H1 (cell line): ENCODE data around the gene PRSS8. TPM values are rescaled to one million over a fixed set of nuclear protein-coding genes. Genes with fewer than 3 reads are reported as not detected.

Experiments
- ASH2L ChIP-seq: fragments of 200-600, 300-600 bp; sonication (generic); IDR thresholded peaks from one replicate; pipeline ENCODE4 v1.7.1; 2017; ENCODE audit warnings: low read length
- CHD2 ChIP-seq: IDR thresholded peaks from 2 replicates; pipeline ENCODE4 v1.6.1; 2012; ENCODE audit warnings: low read length, improper control_type of control experiment
- CTBP2 ChIP-seq: IDR thresholded peaks from 2 replicates; pipeline ENCODE4 v1.7.0; 2011; ENCODE audit warnings: borderline replicate concordance, mild to moderate bottlenecking, moderate library complexity, mixed read lengths, low read length; ENCODE audit not compliant: insufficient read depth, insufficient read length
- FOSL1 ChIP-seq: IDR thresholded peaks from 2 replicates; pipeline ENCODE4 v1.6.1; 2011; ENCODE audit warnings: mild to moderate bottlenecking, low read depth, low read length, moderate library complexity; ENCODE audit not compliant: insufficient read depth
- JUN ChIP-seq: IDR thresholded peaks from 2 replicates; pipeline ENCODE4 v1.6.1; 2011; ENCODE audit warnings: low read depth, mild to moderate bottlenecking, improper control_type of control experiment, low read length
- MAFK ChIP-seq: IDR thresholded peaks from 2 replicates; pipeline ENCODE4 v1.6.1; 2012; ENCODE audit warnings: low read depth, mild to moderate bottlenecking, improper control_type of control experiment, low read length
- MAX ChIP-seq: IDR thresholded peaks from 2 replicates; pipeline ENCODE4 v1.6.1; 2012; ENCODE audit warnings: inconsistent platforms
- NRF1 ChIP-seq: IDR thresholded peaks from 2 replicates; pipeline ENCODE4 v1.6.1; 2011; ENCODE audit warnings: mild to moderate bottlenecking, low read depth, low read length, improper control_type of control experiment
- RFX5 ChIP-seq: IDR thresholded peaks from 2 replicates; pipeline ENCODE4 v1.6.1; 2011; ENCODE audit warnings: low read depth, low read length, improper control_type of control experiment, borderline replicate concordance
- SIN3A ChIP-seq, 2 experiments: IDR thresholded peaks in 1 of 2; conservative IDR thresholded peaks in 1 of 2; 2 replicates each; pipeline ENCODE4 v1.6.1; 2011 to 2012; ENCODE audit warnings: low read length in 2 of 2, improper control_type of control experiment in 1 of 2, low read depth in 1 of 2, mild to moderate bottlenecking in 1 of 2
- polyA plus RNA-seq, 7 experiments: library from polyadenylated mRNA; depleted of rRNA in 3 of 7; stranded (reverse) in 5 of 7; unstranded in 2 of 7; fragments of >200 nt in 5 of 7; fragments of 200-250 nt in 2 of 7; gene quantifications; 1 replicate in 5 of 7; 2 replicates in 1 of 7; 4 replicates in 1 of 7; pipeline versions ENCODE4 v1.2.1 to v1.2.3, GENCODE V29; 2011 to 2013; ENCODE audit warnings: missing spikeins in 2 of 7, mixed read lengths in 2 of 7
- total RNA-seq: library from RNA; stranded (reverse); fragmentation: NEBNext Ultra II Directional; extraction: Animal tissue kit (Norgen Biotek cat#: 25700); gene quantifications from 2 replicates; pipeline ENCODE4 v1.2.1, GENCODE V29; 2021

Gene PRSS8
- total and polyA plus RNA-seq, 2 of the 8 experiments (the other 6 are each of a cell fraction or from before 2014, with no cell fraction given): 87.7 to 273 TPM

- TF ChIP-seq RFX5: no peak
- TF ChIP-seq ASH2L: no peak
- TF ChIP-seq CTBP2: no peak
- TF ChIP-seq CHD2: no peak
- no peak for TF ChIP-seq MAX
- no peak for TF ChIP-seq MAFK
- TF ChIP-seq FOSL1: no peak
- no peak for TF ChIP-seq NRF1
- no peak for TF ChIP-seq JUN
- no peak for TF ChIP-seq SIN3A (conservative IDR thresholded peaks at IDR 0.05 in 1 of 2, IDR thresholded peaks at IDR 0.05 in 1 of 2; ENCODE audit: low read depth in 1 of 2, low read length in 2 of 2)
Measured at GRCh38 chr16:31083556-31083955, 52.0 kb downstream of the PRSS8 start (continued).
